ENCODE results near the gene THSD7B. TPM values are rescaled to one million over a fixed set of nuclear protein-coding genes. Genes with fewer than 3 reads are reported as not detected.

THSD7B gene
- total and polyA plus RNA-seq, 10 of the 15 experiments (the other 5 are each of a cell fraction or from before 2014, with no cell fraction given) = 0.03 to 0.56 (median 0.28) TPM

DNA sequence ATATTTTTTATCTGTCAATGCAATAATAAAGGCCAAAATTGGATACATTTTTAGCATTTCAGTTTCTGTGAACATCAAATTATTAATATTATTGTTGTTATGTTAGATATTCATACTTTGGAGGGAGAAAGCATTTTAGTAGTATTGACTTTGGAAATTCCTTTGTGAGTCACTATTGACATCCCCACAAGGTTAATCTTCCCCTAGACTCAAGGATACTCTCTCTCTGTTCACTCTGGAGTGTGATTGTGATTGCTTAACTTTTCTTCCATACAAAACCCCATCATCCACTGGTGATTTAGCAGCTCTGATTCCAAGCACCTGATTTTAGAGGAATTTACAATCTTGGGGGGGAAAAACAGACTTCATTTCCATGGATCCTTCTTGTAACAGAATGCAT is 352.0 kb downstream of the THSD7B start (continued):
- TF ChIP-seq, protein P1, sequence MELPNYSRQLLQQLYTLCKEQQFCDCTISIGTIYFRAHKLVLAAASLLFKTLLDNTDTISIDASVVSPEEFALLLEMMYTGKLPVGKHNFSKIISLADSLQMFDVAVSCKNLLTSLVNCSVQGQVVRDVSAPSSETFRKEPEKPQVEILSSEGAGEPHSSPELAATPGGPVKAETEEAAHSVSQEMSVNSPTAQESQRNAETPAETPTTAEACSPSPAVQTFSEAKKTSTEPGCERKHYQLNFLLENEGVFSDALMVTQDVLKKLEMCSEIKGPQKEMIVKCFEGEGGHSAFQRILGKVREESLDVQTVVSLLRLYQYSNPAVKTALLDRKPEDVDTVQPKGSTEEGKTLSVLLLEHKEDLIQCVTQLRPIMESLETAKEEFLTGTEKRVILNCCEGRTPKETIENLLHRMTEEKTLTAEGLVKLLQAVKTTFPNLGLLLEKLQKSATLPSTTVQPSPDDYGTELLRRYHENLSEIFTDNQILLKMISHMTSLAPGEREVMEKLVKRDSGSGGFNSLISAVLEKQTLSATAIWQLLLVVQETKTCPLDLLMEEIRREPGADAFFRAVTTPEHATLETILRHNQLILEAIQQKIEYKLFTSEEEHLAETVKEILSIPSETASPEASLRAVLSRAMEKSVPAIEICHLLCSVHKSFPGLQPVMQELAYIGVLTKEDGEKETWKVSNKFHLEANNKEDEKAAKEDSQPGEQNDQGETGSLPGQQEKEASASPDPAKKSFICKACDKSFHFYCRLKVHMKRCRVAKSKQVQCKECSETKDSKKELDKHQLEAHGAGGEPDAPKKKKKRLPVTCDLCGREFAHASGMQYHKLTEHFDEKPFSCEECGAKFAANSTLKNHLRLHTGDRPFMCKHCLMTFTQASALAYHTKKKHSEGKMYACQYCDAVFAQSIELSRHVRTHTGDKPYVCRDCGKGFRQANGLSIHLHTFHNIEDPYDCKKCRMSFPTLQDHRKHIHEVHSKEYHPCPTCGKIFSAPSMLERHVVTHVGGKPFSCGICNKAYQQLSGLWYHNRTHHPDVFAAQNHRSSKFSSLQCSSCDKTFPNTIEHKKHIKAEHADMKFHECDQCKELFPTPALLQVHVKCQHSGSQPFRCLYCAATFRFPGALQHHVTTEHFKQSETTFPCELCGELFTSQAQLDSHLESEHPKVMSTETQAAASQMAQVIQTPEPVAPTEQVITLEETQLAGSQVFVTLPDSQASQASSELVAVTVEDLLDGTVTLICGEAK (IDR thresholded peaks at IDR 0.05; ENCODE audit: borderline replicate concordance) = no peak
- TF ChIP-seq SUPT20H (IDR thresholded peaks at IDR 0.05; ENCODE audit: borderline replicate concordance, control insufficient read depth, low read depth, low read length) = no peak
- TF ChIP-seq, protein P2, sequence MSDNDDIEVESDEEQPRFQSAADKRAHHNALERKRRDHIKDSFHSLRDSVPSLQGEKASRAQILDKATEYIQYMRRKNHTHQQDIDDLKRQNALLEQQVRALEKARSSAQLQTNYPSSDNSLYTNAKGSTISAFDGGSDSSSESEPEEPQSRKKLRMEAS (IDR thresholded peaks at IDR 0.05; ENCODE audit: low read depth, low read length) = no peak

DNA sequence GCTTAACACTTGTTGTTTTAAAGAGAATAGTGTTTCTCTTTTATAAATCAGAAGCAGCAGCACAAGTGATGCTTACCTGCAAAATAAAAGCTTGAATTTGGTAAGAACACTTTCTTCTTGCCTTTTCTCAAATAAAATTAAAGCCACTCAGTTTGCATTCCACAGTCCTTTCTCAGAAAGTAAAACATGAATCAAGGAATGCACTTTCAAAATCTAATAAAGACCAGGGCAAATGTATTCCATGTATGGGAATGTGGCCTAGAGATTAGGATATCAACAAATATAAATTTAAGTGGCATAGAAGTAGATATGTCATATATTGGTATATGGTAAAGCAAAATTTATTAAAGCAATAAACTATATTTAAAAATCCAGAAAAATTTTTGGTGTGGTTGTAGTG is 352.8 kb downstream of the THSD7B start:
- DNase-seq (ENCODE audit: low read depth, low spot score) (no peak), ATAC-seq (no peak), FAIRE-seq (no peak)
- H3K4me3 ChIP-seq = no peak overlapping the region
- ChIA-PET SMC1A (ENCODE audit: uncharacterized antibody, unreplicated experiment) (no interaction called here), POLR2A (no interaction called here), RAD21 (ENCODE audit: unreplicated experiment) (no interaction called here), CTCF (no interaction called here)
- no peaks in the 10 kb centered on the region for H3K9me3 ChIP-seq (replicated peaks; ENCODE audit: control insufficient read depth, insufficient read depth, low read length)
- in situ Hi-C loops (cut with MboI) = no loop called here
- no peak overlapping the region for H3K9ac ChIP-seq (ENCODE audit: control insufficient read depth, insufficient read depth, low read length)
- intact Hi-C loops (cut with micrococcal nuclease; ENCODE audit: unreplicated experiment) = no loop called here
- BruUV-seq (replicated peaks) = no TSS peak
- no peaks in the 10 kb centered on the region for H3K27me3 ChIP-seq (replicated peaks in 1 of 2; ENCODE audit: control insufficient read depth in 2 of 2, insufficient read depth in 2 of 2, low read length in 1 of 2)
- no peaks in the 10 kb centered on the region for H4K20me1 ChIP-seq (ENCODE audit: control insufficient read depth, insufficient read depth)
- H3K79me2 ChIP-seq (ENCODE audit: control insufficient read depth, insufficient read depth, low read length) = no peaks in the 10 kb centered on the region
- no peaks in the 10 kb centered on the region for H3K36me3 ChIP-seq (ENCODE audit: control insufficient read depth in 2 of 2, insufficient read depth in 2 of 2, low read length in 1 of 2)
- H3K4me2 ChIP-seq (ENCODE audit: control insufficient read depth, insufficient read depth) = no peak overlapping the region
- H3K27ac ChIP-seq (ENCODE audit: control insufficient read depth, insufficient read depth) = no peak overlapping the region
- no peak overlapping the region for H2AFZ ChIP-seq (ENCODE audit: control insufficient read depth, low read depth, low read length)
- no peaks in the 10 kb centered on the region for H3K4me1 ChIP-seq (ENCODE audit: control insufficient read depth, insufficient read depth, low read length)
- TF ChIP-seq, protein P3, sequence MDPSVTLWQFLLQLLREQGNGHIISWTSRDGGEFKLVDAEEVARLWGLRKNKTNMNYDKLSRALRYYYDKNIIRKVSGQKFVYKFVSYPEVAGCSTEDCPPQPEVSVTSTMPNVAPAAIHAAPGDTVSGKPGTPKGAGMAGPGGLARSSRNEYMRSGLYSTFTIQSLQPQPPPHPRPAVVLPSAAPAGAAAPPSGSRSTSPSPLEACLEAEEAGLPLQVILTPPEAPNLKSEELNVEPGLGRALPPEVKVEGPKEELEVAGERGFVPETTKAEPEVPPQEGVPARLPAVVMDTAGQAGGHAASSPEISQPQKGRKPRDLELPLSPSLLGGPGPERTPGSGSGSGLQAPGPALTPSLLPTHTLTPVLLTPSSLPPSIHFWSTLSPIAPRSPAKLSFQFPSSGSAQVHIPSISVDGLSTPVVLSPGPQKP (IDR thresholded peaks at IDR 0.05; ENCODE audit: low read depth, low read length) = no peak
- TF ChIP-seq NR2C1 (IDR thresholded peaks at IDR 0.05) (no peak), NR2F1 (conservative IDR thresholded peaks at IDR 0.05) (no peak), RELA (IDR thresholded peaks at IDR 0.05; ENCODE audit: borderline replicate concordance, partially characterized antibody) (no peak), HDAC6 (IDR thresholded peaks at IDR 0.05; ENCODE audit: unreplicated experiment) (no peak), RUNX3 (IDR thresholded peaks at IDR 0.05; ENCODE audit: low read length) (no peak), RB1 (IDR thresholded peaks at IDR 0.05; ENCODE audit: borderline replicate concordance) (no peak), CHD1 (IDR thresholded peaks at IDR 0.05; ENCODE audit: low read depth, low read length) (no peak), ZNF274 (IDR thresholded peaks at IDR 0.05; ENCODE audit: insufficient read depth, insufficient read length) (no peak)
- TF ChIP-seq, protein P4, sequence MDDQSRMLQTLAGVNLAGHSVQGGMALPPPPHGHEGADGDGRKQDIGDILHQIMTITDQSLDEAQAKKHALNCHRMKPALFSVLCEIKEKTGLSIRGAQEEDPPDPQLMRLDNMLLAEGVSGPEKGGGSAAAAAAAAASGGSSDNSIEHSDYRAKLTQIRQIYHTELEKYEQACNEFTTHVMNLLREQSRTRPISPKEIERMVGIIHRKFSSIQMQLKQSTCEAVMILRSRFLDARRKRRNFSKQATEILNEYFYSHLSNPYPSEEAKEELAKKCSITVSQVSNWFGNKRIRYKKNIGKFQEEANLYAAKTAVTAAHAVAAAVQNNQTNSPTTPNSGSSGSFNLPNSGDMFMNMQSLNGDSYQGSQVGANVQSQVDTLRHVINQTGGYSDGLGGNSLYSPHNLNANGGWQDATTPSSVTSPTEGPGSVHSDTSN (IDR thresholded peaks at IDR 0.05; ENCODE audit: insufficient replicate concordance, low read depth, low read length) = no peak
- TF ChIP-seq, protein P5, sequence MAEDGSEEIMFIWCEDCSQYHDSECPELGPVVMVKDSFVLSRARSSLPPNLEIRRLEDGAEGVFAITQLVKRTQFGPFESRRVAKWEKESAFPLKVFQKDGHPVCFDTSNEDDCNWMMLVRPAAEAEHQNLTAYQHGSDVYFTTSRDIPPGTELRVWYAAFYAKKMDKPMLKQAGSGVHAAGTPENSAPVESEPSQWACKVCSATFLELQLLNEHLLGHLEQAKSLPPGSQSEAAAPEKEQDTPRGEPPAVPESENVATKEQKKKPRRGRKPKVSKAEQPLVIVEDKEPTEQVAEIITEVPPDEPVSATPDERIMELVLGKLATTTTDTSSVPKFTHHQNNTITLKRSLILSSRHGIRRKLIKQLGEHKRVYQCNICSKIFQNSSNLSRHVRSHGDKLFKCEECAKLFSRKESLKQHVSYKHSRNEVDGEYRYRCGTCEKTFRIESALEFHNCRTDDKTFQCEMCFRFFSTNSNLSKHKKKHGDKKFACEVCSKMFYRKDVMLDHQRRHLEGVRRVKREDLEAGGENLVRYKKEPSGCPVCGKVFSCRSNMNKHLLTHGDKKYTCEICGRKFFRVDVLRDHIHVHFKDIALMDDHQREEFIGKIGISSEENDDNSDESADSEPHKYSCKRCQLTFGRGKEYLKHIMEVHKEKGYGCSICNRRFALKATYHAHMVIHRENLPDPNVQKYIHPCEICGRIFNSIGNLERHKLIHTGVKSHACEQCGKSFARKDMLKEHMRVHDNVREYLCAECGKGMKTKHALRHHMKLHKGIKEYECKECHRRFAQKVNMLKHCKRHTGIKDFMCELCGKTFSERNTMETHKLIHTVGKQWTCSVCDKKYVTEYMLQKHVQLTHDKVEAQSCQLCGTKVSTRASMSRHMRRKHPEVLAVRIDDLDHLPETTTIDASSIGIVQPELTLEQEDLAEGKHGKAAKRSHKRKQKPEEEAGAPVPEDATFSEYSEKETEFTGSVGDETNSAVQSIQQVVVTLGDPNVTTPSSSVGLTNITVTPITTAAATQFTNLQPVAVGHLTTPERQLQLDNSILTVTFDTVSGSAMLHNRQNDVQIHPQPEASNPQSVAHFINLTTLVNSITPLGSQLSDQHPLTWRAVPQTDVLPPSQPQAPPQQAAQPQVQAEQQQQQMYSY (CRISPR knock-in tag; IDR thresholded peaks at IDR 0.05) = no peak
